Measurements from ENCODE around the gene CNOT1. TPM values are rescaled to one million over a fixed set of nuclear protein-coding genes. Genes with fewer than 3 reads are reported as not detected.

Gene CNOT1
- total and polyA plus RNA-seq, 2 donors, result 74.4 to 141 TPM

- no peak overlapping the region for H3K27ac ChIP-seq (ENCODE audit: low read depth)
- H3K4me3 ChIP-seq (ENCODE audit: low read depth, low read length), result no peak overlapping the region
- 41% methylated on average over 4 of the region's 4 CpGs for WGBS
- H3K4me1 ChIP-seq (ENCODE audit: insufficient read depth), result no peaks in the 10 kb centered on the region
- DNase-seq (ENCODE audit: extremely low spot score), result no peak
- H3K36me3 ChIP-seq (ENCODE audit: insufficient read depth), result no peaks in the 10 kb centered on the region
Observed at GRCh38 chr16:58475091-58475619, 154.5 kb downstream of the CNOT1 start.

GRCh38 chr16:58474296-58474695 lies 155.3 kb downstream of the CNOT1 start:
- no peak for DNase-seq (ENCODE audit: extremely low spot score)
- 66% methylated on average over 10 of the region's 10 CpGs for WGBS
- Histone ChIP-seq H3K27ac (ENCODE audit: low read depth) (no peak overlapping the region), H3K4me1 (ENCODE audit: insufficient read depth) (no peaks in the 10 kb centered on the region), H3K4me3 (ENCODE audit: low read depth, low read length) (no peak overlapping the region), H3K36me3 (ENCODE audit: insufficient read depth) (no peaks in the 10 kb centered on the region)

GRCh38 chr16:58472827-58473226 lies 156.8 kb downstream of the CNOT1 start:
- DNase-seq (ENCODE audit: extremely low spot score), result no peak
- Histone ChIP-seq H3K36me3 (ENCODE audit: insufficient read depth) (no peaks in the 10 kb centered on the region), H3K27ac (ENCODE audit: low read depth) (no peak overlapping the region), H3K4me1 (ENCODE audit: insufficient read depth) (no peaks in the 10 kb centered on the region), H3K4me3 (ENCODE audit: low read depth, low read length) (no peak overlapping the region)
- 94% methylated on average over 3 of the region's 3 CpGs for WGBS

- WGBS, result 84% methylated on average over 9 of the region's 9 CpGs
- H3K27ac ChIP-seq (ENCODE audit: low read depth), result no peak overlapping the region
- H3K4me3 ChIP-seq (ENCODE audit: low read depth, low read length), result no peak overlapping the region
- H3K36me3 ChIP-seq (ENCODE audit: insufficient read depth), result no peaks in the 10 kb centered on the region
- no peaks in the 10 kb centered on the region for H3K4me1 ChIP-seq (ENCODE audit: insufficient read depth)
- no peak for DNase-seq (ENCODE audit: extremely low spot score)
Observed at GRCh38 chr16:58472266-58472665, 157.4 kb downstream of the CNOT1 start.

GRCh38 chr16:58471209-58471975 lies 158.2 kb downstream of the CNOT1 start:
- no peak for DNase-seq (ENCODE audit: extremely low spot score)
- Histone ChIP-seq H3K36me3 (ENCODE audit: insufficient read depth) (no peaks in the 10 kb centered on the region), H3K27ac (ENCODE audit: low read depth) (no peak overlapping the region), H3K4me1 (ENCODE audit: insufficient read depth) (no peaks in the 10 kb centered on the region), H3K4me3 (ENCODE audit: low read depth, low read length) (no peak overlapping the region)
- 52% methylated on average over 10 of the region's 10 CpGs for WGBS

Small RNA genes within 50 kb of the gene (small RNA-seq; reads per million reads assigned to genes)
- gene RNU6-103P (not detected), gene SNORA46 (30.9 reads per million, percentile 96 among the genes with 10 or more reads in this experiment), gene SNORA50A (not detected)

Other genes starting within 250 kb of the CNOT1 start
- 6.5 TPM for gene GINS3, start 237.4 kb downstream of the CNOT1 start, total RNA-seq
- gene GINS3, start 237.4 kb downstream of the CNOT1 start, polyA plus RNA-seq, result 3.3 TPM
- 8.1 TPM for gene NDRG4, start 129.7 kb downstream of the CNOT1 start, total RNA-seq
- gene NDRG4, start 129.7 kb downstream of the CNOT1 start, polyA plus RNA-seq, result 7.8 TPM
- 15.3 TPM for gene SETD6, start 114.3 kb downstream of the CNOT1 start, total RNA-seq
- gene SETD6, start 114.3 kb downstream of the CNOT1 start, polyA plus RNA-seq, result 15.5 TPM
- gene SLC38A7, start 54.9 kb upstream of the CNOT1 start, total RNA-seq, result 13.8 TPM
- gene SLC38A7, start 54.9 kb upstream of the CNOT1 start, polyA plus RNA-seq, result 7.7 TPM
- gene GOT2, start 104.5 kb upstream of the CNOT1 start, total RNA-seq, result 26.4 TPM
- 60.1 TPM for gene GOT2, start 104.5 kb upstream of the CNOT1 start, polyA plus RNA-seq